CD8-positive, alpha-beta memory T cell (primary cell): ENCODE measurements around the gene SPATA46. TPM values are rescaled to one million over a fixed set of nuclear protein-coding genes. Genes with fewer than 3 reads are reported as not detected.

ENCODE experiments used
- CTCF ChIA-PET: fragments of 350-600 bp; sonication (Branson Sonifier 250); formaldehyde crosslinking; loops from one replicate; lab custom pipeline; 2021; ENCODE audit warnings: antibody characterized with exemption; lab: Charles Lee
- POLR2A ChIA-PET: fragments of 350-600 bp; sonication (Branson Sonifier 250); formaldehyde crosslinking; loops from one replicate; lab custom pipeline; 2021; ENCODE audit warnings: antibody characterized with exemption; lab: Charles Lee
- DNase-seq, 5 donors: peaks; one replicate each; pipeline versions ENCODE4 v3.0.0 to v3.0.0-alpha.2; 2020 to 2022; ENCODE audit warnings: mixed read lengths in 1 of 5
- H3K27ac ChIP-seq: one replicate; pipeline ENCODE4 v1.7.0; 2013; ENCODE audit warnings: low read depth, mild to moderate bottlenecking, low read length, moderate library complexity
- H3K27me3 ChIP-seq: 2 replicates; pipeline ENCODE4 v1.7.0; 2013; ENCODE audit warnings: low read length, mild to moderate bottlenecking; ENCODE audit not compliant: insufficient read depth, poor library complexity, severe bottlenecking
- H3K36me3 ChIP-seq: 2 replicates; pipeline ENCODE4 v1.7.0; 2013; ENCODE audit warnings: mild to moderate bottlenecking, low read length, moderate library complexity; ENCODE audit not compliant: insufficient read depth
- H3K4me1 ChIP-seq: 2 replicates; pipeline ENCODE4 v1.7.0; 2013; ENCODE audit warnings: mild to moderate bottlenecking, low read length, moderate library complexity; ENCODE audit not compliant: insufficient read depth
- H3K4me3 ChIP-seq: 2 replicates; pipeline ENCODE4 v1.7.0; 2013; ENCODE audit warnings: mild to moderate bottlenecking, low read length
- H3K9me3 ChIP-seq: 2 replicates; pipeline ENCODE4 v1.7.0; 2013; ENCODE audit warnings: mild to moderate bottlenecking, low read length
- H3K27ac Mint-ChIP-seq, 8 donors: one replicate each; pipeline ENCODE4 v1.8.0; 2020 to 2021; ENCODE audit warnings: mixed read lengths in 8 of 8, mild to moderate bottlenecking in 6 of 8, inconsistent platforms in 3 of 8, moderate library complexity in 3 of 8
- H3K27me3 Mint-ChIP-seq, 2 donors: one replicate each; pipeline ENCODE4 v1.8.0; 2020 to 2021; ENCODE audit warnings: mixed read lengths in 2 of 2, mild to moderate bottlenecking in 1 of 2, moderate library complexity in 1 of 2
- H3K36me3 Mint-ChIP-seq, 3 donors: one replicate each; pipeline ENCODE4 v1.8.0; 2020 to 2021; ENCODE audit warnings: mixed read lengths in 3 of 3, inconsistent platforms in 1 of 3, mild to moderate bottlenecking in 1 of 3
- H3K4me1 Mint-ChIP-seq, 3 donors: one replicate each; pipeline ENCODE4 v1.8.0; 2020 to 2021; ENCODE audit warnings: mixed read lengths in 3 of 3, inconsistent platforms in 1 of 3, mild to moderate bottlenecking in 1 of 3
- H3K4me3 Mint-ChIP-seq, 7 donors: one replicate each; pipeline ENCODE4 v1.8.0; 2020 to 2021; ENCODE audit warnings: mixed read lengths in 7 of 7, mild to moderate bottlenecking in 6 of 7, moderate library complexity in 4 of 7, inconsistent platforms in 2 of 7
- H3K9me3 Mint-ChIP-seq, 5 donors: one replicate each; pipeline ENCODE4 v1.8.0; 2020 to 2022; ENCODE audit warnings: mixed read lengths in 5 of 5, mild to moderate bottlenecking in 3 of 5, moderate library complexity in 2 of 5, inconsistent platforms in 1 of 5
- polyA plus RNA-seq: library from polyadenylated mRNA; unstranded; fragments of 300-500 nt; fragmentation: Illumina TruSeq; gene quantifications from one replicate; pipeline ENCODE4 v1.2.3, GENCODE V29; 2021
- total RNA-seq, 2 experiments: library from RNA; stranded (reverse); gene quantifications; one replicate each; pipeline ENCODE4 v1.2.3, GENCODE V29; 2021

Gene SPATA46
- total and polyA plus RNA-seq, 3 experiments from 2014 or later = not detected

DNA sequence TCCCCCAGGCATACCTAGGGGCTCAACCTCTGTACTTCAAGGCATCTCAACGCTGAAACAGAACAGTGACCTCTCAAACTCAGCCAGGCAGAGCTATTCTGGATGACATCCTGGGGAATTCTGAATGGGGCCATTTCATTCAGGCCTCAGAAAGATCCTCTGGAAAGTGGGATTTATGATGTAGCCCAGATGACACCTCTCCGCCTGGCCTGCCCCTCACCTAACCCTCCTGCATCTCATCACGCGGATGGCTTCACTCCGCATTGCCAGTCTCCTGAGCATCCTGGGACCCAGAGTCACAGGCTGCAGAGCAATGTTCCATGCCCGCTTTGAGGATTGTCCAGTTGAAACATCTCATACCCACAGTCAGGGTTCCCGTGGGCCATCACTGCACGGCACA, 1.2 kb downstream of the SPATA46 start:
- ChIA-PET POLR2A (no interaction called here), CTCF (no interaction called here)
- Histone ChIP-seq H3K4me3 (no peak overlapping the region), H3K27ac (no peak overlapping the region), H3K9me3 (no peaks in the 10 kb centered on the region), H3K27me3 (no peaks in the 10 kb centered on the region), H3K36me3 (no peaks in the 10 kb centered on the region), H3K4me1 (no peaks in the 10 kb centered on the region)
- H3K27me3 Mint-ChIP-seq = no peaks in the 10 kb centered on the region
- H3K36me3 Mint-ChIP-seq = no peaks in the 10 kb centered on the region
- DNase-seq = no peak
- peak overlapping the region in 1 of 8 donors; percentile 71 for H3K27ac Mint-ChIP-seq
- no peaks in the 10 kb centered on the region for H3K9me3 Mint-ChIP-seq
- H3K4me1 Mint-ChIP-seq = no peaks in the 10 kb centered on the region
- H3K4me3 Mint-ChIP-seq = no peak overlapping the region

DNA sequence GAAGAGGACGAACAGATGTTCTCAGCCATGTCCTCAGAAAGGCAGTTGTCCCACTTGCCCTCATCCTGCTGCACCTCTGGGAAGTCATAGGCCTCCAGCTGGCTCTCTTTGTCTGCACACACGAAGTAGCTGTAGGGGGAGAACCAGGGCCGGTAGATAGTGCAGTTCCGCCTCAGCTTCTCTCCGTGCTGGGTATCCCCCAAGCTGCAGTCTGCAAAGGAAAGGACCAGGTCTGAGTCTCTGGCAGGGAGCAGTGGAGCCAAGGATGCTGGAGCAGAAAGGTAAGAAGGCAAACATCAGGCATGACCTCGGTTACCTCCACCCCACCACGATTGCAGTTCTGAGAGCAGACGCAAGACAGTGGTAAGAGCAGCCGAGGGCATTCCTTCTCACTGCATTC, 2.2 kb downstream of the SPATA46 start:
- H3K27ac Mint-ChIP-seq = no peak overlapping the region
- no peaks in the 10 kb centered on the region for H3K9me3 ChIP-seq
- CTCF ChIA-PET = no interaction called here
- H3K27ac ChIP-seq = no peak overlapping the region
- H3K36me3 ChIP-seq = no peaks in the 10 kb centered on the region
- no peak overlapping the region for H3K4me3 ChIP-seq
- H3K4me1 ChIP-seq = no peaks in the 10 kb centered on the region
- no peaks in the 10 kb centered on the region for H3K27me3 Mint-ChIP-seq
- H3K9me3 Mint-ChIP-seq = no peaks in the 10 kb centered on the region
- H3K27me3 ChIP-seq = no peaks in the 10 kb centered on the region
- H3K4me1 Mint-ChIP-seq = no peaks in the 10 kb centered on the region
- DNase-seq = no peak
- H3K4me3 Mint-ChIP-seq = no peak overlapping the region
- H3K36me3 Mint-ChIP-seq = no peaks in the 10 kb centered on the region
- POLR2A ChIA-PET = no interaction called here

DNA sequence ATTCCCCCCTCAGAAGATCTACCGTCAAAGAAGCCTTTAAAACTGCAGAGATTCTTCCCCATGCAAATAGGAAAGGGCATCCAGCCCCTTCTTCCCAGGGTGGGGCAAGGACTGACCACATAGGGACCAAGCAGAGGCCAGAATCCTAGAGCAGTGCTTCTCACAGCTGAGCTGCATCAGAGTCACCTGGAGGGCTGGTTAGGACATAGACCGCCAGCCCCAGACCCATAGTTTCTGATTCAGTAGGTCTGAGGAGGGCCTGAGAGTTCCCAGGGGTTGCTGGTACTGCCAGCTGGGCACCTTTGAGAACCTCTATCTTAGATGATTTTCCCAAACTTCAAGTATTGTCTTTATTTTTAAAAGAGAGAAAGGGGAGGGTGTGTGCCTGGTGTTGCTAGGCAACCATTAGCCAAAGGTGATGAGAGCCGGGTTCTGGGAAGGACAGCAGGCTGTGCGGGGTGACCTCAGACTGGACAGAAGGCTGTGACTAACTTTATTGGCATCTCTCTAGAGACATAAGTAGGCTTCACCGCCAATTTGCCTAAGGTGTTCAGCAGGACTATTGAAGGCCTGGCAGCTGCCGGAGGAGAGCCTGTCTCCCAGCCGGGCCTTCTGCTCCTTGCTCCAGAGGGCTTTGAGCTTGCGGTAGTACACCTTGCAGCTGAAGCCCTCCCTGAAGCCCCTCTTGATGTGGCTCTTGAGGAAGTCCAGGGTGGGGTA, 3.0 kb downstream of the SPATA46 start:
- H3K4me3 ChIP-seq = no peak overlapping the region
- H3K27me3 ChIP-seq = no peaks in the 10 kb centered on the region
- Mint-ChIP-seq H3K4me3 (no peak overlapping the region), H3K27ac (no peak overlapping the region), H3K9me3 (no peaks in the 10 kb centered on the region), H3K36me3 (no peaks in the 10 kb centered on the region), H3K27me3 (no peaks in the 10 kb centered on the region), H3K4me1 (no peaks in the 10 kb centered on the region)
- H3K27ac ChIP-seq = no peak overlapping the region
- H3K9me3 ChIP-seq = no peaks in the 10 kb centered on the region
- no peaks in the 10 kb centered on the region for H3K36me3 ChIP-seq
- H3K4me1 ChIP-seq = no peaks in the 10 kb centered on the region
- ChIA-PET CTCF (no interaction called here), POLR2A (no interaction called here)
- no peak for DNase-seq

DNA sequence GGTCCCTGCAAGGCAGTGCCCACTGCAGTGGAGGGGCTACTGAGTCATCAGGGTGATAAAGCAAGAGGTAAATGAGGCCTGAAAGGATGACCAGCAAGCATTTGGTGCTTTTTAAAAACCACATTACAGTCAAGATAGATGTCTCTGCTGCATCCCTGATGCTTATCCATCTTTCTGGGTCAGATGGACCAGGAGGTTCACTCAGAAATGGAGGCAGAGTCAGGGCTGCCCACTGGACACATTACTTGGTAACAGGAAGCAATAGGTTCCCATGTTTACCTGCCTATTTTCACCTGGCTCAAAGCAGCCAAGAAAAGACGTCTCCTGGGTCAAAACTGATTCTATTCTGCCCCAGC, 3.6 kb downstream of the SPATA46 start:
- Histone ChIP-seq H3K27me3 (no peaks in the 10 kb centered on the region), H3K9me3 (no peaks in the 10 kb centered on the region), H3K27ac (no peak overlapping the region), H3K36me3 (no peaks in the 10 kb centered on the region), H3K4me3 (no peak overlapping the region), H3K4me1 (no peaks in the 10 kb centered on the region)
- Mint-ChIP-seq H3K9me3 (no peaks in the 10 kb centered on the region), H3K4me3 (no peak overlapping the region), H3K27ac (no peak overlapping the region), H3K4me1 (no peaks in the 10 kb centered on the region), H3K27me3 (peaks cover 0 to 1% of the 10 kb centered on the region in 2 donors), H3K36me3 (no peaks in the 10 kb centered on the region)
- ChIA-PET POLR2A (no interaction called here), CTCF (no interaction called here)
- DNase-seq = no peak

DNA sequence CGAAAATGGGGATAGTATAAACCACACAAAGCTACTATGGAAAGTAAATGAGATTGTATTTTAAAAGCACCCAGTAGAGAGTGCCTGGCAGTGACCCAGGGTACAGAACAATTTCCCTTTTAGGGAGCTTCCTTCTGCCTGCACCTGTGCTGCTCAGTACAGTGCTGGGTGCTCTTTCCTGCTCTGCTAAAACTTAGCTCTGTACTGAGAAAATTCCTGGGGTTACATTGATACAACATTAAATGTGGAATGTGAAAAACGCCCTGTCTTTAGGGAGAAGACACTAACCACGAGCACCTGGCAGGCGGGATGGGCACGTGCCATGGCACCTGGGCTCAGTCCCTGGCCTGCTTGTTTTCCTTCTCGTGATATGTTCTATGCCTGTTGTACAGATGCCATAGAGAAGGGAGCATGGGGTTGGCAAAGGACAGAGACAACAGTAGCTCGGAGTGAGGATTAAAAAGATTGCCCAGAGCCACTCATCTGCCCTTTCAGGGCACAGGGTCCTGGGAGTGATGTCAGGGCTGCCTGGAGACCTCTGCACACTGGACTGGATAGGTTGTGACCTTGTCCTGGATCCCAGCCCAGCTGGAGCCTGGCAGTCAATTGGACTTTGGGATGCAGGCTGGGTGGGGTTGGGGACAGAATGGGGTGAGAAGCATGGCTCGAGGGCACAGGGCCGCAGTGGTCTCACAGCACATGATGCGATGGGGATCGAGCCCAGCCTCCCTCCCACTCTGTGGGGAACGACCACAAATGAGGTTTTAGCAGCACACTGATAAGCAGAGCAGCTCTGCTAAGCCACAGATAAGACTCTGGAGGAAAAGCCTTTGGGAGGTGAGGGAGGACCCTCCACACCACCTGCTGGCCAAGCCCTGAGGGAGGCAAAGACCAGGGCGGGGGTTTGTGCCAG, 4.2 kb downstream of the SPATA46 start:
- Mint-ChIP-seq H3K27ac (no peak overlapping the region), H3K9me3 (no peaks in the 10 kb centered on the region), H3K36me3 (no peaks in the 10 kb centered on the region), H3K4me1 (no peaks in the 10 kb centered on the region), H3K27me3 (peaks cover 0 to 5% of the 10 kb centered on the region in 2 donors), H3K4me3 (no peak overlapping the region)
- H3K36me3 ChIP-seq = no peaks in the 10 kb centered on the region
- ChIA-PET POLR2A (no interaction called here), CTCF (no interaction called here)
- H3K9me3 ChIP-seq = no peaks in the 10 kb centered on the region
- no peaks in the 10 kb centered on the region for H3K27me3 ChIP-seq
- H3K4me1 ChIP-seq = no peaks in the 10 kb centered on the region
- no peak for DNase-seq
- no peak overlapping the region for H3K4me3 ChIP-seq
- H3K27ac ChIP-seq = no peak overlapping the region

DNA sequence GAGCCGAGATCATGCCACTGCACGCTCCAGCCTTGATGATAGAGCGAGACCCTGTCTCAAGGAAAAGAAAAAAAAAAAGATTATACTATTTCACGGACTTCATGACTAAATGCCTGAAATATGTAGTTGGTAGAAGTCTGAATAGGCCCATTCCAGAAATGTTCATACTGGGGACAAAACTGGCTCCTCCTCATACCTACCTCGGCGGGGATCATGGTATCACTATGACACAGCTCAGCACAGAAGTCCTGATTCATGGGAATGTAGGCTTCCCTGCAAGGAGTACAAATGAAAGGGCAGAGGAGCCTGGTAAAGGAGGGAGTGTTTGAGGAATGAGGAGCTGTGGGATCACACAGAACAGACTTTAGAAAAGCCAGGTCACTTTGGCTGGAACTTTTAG, 5.0 kb downstream of the SPATA46 start:
- H3K9me3 ChIP-seq = no peaks in the 10 kb centered on the region
- no peaks in the 10 kb centered on the region for H3K27me3 ChIP-seq

DNA sequence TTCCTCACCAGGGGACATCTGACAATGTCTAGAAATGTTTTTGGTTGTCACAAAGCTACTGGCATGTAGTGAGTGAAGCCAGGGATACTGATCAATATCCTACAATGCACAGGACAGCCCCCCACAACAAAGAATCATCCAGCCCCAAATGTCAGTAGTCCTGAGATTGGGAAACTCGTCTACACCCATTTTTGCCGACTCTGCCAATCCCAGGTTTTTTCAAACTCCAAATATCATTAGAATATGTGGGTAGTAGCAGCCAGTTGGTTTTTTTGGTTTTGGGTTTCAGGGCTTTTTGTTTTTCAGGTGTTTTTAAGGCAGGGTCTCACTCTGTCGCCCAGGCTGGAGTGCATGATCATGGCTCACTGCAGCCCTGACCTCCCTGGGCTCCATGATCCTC, 5.9 kb downstream of the SPATA46 start:
- peaks cover 4 to 5% of the 10 kb centered on the region in 2 donors for H3K27me3 Mint-ChIP-seq
- no peaks in the 10 kb centered on the region for H3K36me3 ChIP-seq
- no peaks in the 10 kb centered on the region for H3K9me3 Mint-ChIP-seq
- H3K27ac Mint-ChIP-seq = no peak overlapping the region
- no peaks in the 10 kb centered on the region for H3K9me3 ChIP-seq
- H3K36me3 Mint-ChIP-seq = no peaks in the 10 kb centered on the region
- no peaks in the 10 kb centered on the region for H3K4me1 Mint-ChIP-seq
- no peak overlapping the region for H3K4me3 Mint-ChIP-seq
- no peak overlapping the region for H3K4me3 ChIP-seq
- H3K27me3 ChIP-seq = no peaks in the 10 kb centered on the region
- ChIA-PET POLR2A (no interaction called here), CTCF (no interaction called here)
- no peak for DNase-seq
- H3K27ac ChIP-seq = no peak overlapping the region
- no peaks in the 10 kb centered on the region for H3K4me1 ChIP-seq

More for the DNA sequence above, 5.0 kb downstream of the SPATA46 start:
- Histone ChIP-seq H3K36me3 (no peaks in the 10 kb centered on the region), H3K27ac (no peak overlapping the region), H3K4me3 (no peak overlapping the region), H3K4me1 (no peaks in the 10 kb centered on the region)
- Mint-ChIP-seq H3K27me3 (peaks cover 0 to 5% of the 10 kb centered on the region in 2 donors), H3K27ac (no peak overlapping the region), H3K4me3 (no peak overlapping the region), H3K4me1 (no peaks in the 10 kb centered on the region), H3K36me3 (no peaks in the 10 kb centered on the region), H3K9me3 (no peaks in the 10 kb centered on the region)
- POLR2A ChIA-PET = no interaction called here
- CTCF ChIA-PET = no interaction called here
- no peak for DNase-seq

DNA sequence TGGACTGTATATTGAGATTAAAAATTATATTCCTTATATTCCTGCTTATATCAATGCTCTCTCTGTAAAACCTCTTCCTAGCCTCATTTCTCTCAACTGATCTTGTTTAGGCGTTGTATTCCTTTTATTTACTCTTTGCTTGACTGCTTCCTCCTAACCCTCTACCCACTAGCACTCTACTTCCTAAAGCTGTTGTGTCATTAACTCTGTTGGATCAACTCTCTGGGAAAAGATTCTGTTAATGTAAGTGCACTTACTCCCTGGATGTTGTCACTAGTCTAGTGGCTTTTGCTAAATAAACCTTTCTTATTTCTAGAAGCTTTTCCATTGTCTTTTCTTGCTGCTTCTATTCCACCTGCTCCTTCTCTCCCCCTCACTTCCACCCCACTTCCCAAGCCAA, 6.5 kb downstream of the SPATA46 start:
- Mint-ChIP-seq H3K4me1 (no peaks in the 10 kb centered on the region), H3K27ac (no peak overlapping the region), H3K4me3 (no peak overlapping the region), H3K36me3 (no peaks in the 10 kb centered on the region), H3K27me3 (peaks cover 5 to 9% of the 10 kb centered on the region in 2 donors), H3K9me3 (no peaks in the 10 kb centered on the region)
- no peaks in the 10 kb centered on the region for H3K27me3 ChIP-seq
- H3K4me3 ChIP-seq = no peak overlapping the region
- H3K27ac ChIP-seq = no peak overlapping the region
- CTCF ChIA-PET = no interaction called here
- POLR2A ChIA-PET = no interaction called here
- no peaks in the 10 kb centered on the region for H3K36me3 ChIP-seq
- no peaks in the 10 kb centered on the region for H3K4me1 ChIP-seq
- DNase-seq = no peak
- H3K9me3 ChIP-seq = no peaks in the 10 kb centered on the region
